Loucy (cell line): ENCODE results near the gene RARB.
A peak's percentile ranks its signal among the peaks of the same experiment; 100 is the strongest.

Source experiments
- H2AFZ ChIP-seq: fragments of 200-600 bp; sonication (generic); 2 replicates; pipeline ENCODE4 v1.6.0; 2016; ENCODE audit warnings: antibody characterized with exemption, mild to moderate bottlenecking, low read length, moderate library complexity
- H3F3A ChIP-seq: fragments of 200-600 bp; 2 replicates; pipeline ENCODE4 v1.6.0; 2016; ENCODE audit warnings: antibody characterized with exemption, low read depth, mild to moderate bottlenecking
- H3K27me3 ChIP-seq: fragments of 200-600 bp; sonication (generic); 2 replicates; pipeline ENCODE4 v1.6.1; 2014; ENCODE audit warnings: low read length, mild to moderate bottlenecking; ENCODE audit not compliant: insufficient read depth, poor library complexity, severe bottlenecking
- H3K36me3 ChIP-seq: fragments of 200-600 bp; sonication (generic); 2 replicates; pipeline ENCODE4 v1.6.1; 2016; ENCODE audit warnings: low read length; ENCODE audit not compliant: insufficient read depth
- H3K4me1 ChIP-seq: fragments of 200-600 bp; sonication (generic); 2 replicates; pipeline ENCODE4 v1.5.1; 2014; ENCODE audit warnings: low read length, mild to moderate bottlenecking; ENCODE audit not compliant: insufficient read depth, poor library complexity, severe bottlenecking
- H3K4me2 ChIP-seq: fragments of 200-600 bp; sonication (generic); 2 replicates; pipeline ENCODE4 v1.6.0; 2014; ENCODE audit warnings: antibody characterized with exemption, low read length, low read depth, mild to moderate bottlenecking; ENCODE audit not compliant: poor library complexity, severe bottlenecking
- H3K4me3 ChIP-seq: fragments of 200-600 bp; sonication (generic); 2 replicates; pipeline ENCODE4 v1.5.1; 2014; ENCODE audit warnings: low read length, mild to moderate bottlenecking, mixed read lengths; ENCODE audit not compliant: poor library complexity, severe bottlenecking
- H3K79me2 ChIP-seq: fragments of 200-600 bp; sonication (generic); 2 replicates; pipeline ENCODE4 v1.6.1; 2014; ENCODE audit warnings: low read length; ENCODE audit not compliant: insufficient read depth
- H3K9ac ChIP-seq: fragments of 200-600 bp; sonication (generic); 2 replicates; pipeline ENCODE4 v1.6.0; 2014; ENCODE audit warnings: mild to moderate bottlenecking, low read depth, low read length, moderate library complexity; ENCODE audit not compliant: poor library complexity, severe bottlenecking
- H3K9me2 ChIP-seq: fragments of 200-600 bp; sonication (generic); replicated peaks from 2 replicates; pipeline ENCODE4 v1.6.1; 2016; ENCODE audit warnings: low read depth, low read length, mixed read lengths
- H3K9me3 ChIP-seq: fragments of 200-600 bp; sonication (generic); 2 replicates; pipeline ENCODE4 v1.6.1; 2014; ENCODE audit warnings: mild to moderate bottlenecking, antibody characterized with exemption, low read length, low read depth; ENCODE audit not compliant: insufficient read depth
- H4K20me1 ChIP-seq: fragments of 200-600 bp; sonication (generic); 2 replicates; pipeline ENCODE4 v1.6.0; 2014; ENCODE audit warnings: antibody characterized with exemption, low read length, mild to moderate bottlenecking; ENCODE audit not compliant: insufficient read depth, poor library complexity, severe bottlenecking
- EZH2phosphoT487 ChIP-seq: fragments of 200-600 bp; IDR thresholded peaks from 2 replicates; pipeline ENCODE4 v1.6.1; 2018; ENCODE audit warnings: antibody characterized with exemption, mild to moderate bottlenecking, moderate library complexity, borderline replicate concordance
- TF ChIP-seq, protein P1 (sequence below): fragments of 200-600 bp; sonication (generic); conservative IDR thresholded peaks from 2 replicates; pipeline ENCODE4 v1.5.1; 2014; ENCODE audit warnings: mild to moderate bottlenecking, antibody characterized with exemption, low read length

RARB gene

DNA sequence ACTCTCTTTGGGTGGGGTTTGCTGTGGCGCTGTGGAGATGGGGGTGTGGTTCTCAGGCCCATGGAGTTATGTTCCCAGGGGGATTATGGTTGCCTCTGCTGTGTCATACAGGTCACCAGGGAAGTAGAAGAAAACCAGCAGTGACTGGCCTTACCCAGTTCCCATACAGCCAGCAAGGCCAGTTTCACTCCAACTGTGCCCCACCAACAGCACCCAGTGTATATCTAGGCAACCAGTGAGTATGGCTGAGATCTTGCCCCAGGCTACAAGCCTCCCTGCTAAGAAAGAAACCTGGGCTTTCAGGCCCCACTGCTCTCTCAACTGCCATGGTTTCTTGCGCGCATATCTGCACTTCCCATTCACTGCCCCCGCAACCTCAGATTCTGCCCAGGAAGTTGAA lies 31.4 kb upstream of the RARB start:
- Histone ChIP-seq H3K36me3 (no peaks in the 10 kb centered on the region), H3K9me2 (no peaks in the 10 kb centered on the region), H3F3A (no peaks in the 10 kb centered on the region), H4K20me1 (no peaks in the 10 kb centered on the region), H3K4me2 (no peak overlapping the region), H2AFZ (peak overlapping the region; percentile 76), H3K4me1 (peaks cover 8% of the 10 kb centered on the region), H3K9ac (no peak overlapping the region), H3K9me3 (no peaks in the 10 kb centered on the region), H3K79me2 (no peaks in the 10 kb centered on the region), H3K27me3 (no peaks in the 10 kb centered on the region), H3K4me3 (no peak overlapping the region)
- TF ChIP-seq, protein P1, sequence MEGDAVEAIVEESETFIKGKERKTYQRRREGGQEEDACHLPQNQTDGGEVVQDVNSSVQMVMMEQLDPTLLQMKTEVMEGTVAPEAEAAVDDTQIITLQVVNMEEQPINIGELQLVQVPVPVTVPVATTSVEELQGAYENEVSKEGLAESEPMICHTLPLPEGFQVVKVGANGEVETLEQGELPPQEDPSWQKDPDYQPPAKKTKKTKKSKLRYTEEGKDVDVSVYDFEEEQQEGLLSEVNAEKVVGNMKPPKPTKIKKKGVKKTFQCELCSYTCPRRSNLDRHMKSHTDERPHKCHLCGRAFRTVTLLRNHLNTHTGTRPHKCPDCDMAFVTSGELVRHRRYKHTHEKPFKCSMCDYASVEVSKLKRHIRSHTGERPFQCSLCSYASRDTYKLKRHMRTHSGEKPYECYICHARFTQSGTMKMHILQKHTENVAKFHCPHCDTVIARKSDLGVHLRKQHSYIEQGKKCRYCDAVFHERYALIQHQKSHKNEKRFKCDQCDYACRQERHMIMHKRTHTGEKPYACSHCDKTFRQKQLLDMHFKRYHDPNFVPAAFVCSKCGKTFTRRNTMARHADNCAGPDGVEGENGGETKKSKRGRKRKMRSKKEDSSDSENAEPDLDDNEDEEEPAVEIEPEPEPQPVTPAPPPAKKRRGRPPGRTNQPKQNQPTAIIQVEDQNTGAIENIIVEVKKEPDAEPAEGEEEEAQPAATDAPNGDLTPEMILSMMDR = no peak
- no peak for TF ChIP-seq EZH2phosphoT487

DNA sequence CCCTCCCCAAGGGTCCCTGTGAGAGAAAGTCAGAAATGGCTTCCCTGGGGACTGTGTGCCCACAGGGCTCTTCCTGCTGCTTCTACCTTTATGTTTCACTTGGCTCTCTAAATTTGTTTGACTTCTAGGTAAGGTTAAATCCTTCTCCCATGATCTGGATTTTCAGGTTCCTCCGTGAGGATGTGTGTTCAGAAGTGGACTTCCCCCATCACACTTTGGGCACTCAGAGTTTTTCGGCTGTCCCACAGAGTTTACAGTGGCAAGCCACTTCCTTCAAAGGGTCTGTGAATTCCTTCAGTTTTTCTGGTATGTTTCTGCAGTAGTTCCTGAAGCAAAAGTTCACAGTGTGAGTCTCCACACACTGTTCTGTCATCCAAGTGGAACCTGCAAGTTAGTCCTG lies 30.9 kb upstream of the RARB start:
- TF ChIP-seq EZH2phosphoT487 = no peak
- TF ChIP-seq, protein P1 = no peak
- H3K27me3 ChIP-seq = no peaks in the 10 kb centered on the region
- H3K4me3 ChIP-seq = no peak overlapping the region
- peak overlapping the region; percentile 76 for H2AFZ ChIP-seq
- peaks cover 8% of the 10 kb centered on the region for H3K4me1 ChIP-seq
- H3K9ac ChIP-seq = no peak overlapping the region
- H4K20me1 ChIP-seq = no peaks in the 10 kb centered on the region
- no peaks in the 10 kb centered on the region for H3K36me3 ChIP-seq
- H3K9me2 ChIP-seq = no peaks in the 10 kb centered on the region
- H3F3A ChIP-seq = no peaks in the 10 kb centered on the region
- no peaks in the 10 kb centered on the region for H3K9me3 ChIP-seq
- H3K79me2 ChIP-seq = no peaks in the 10 kb centered on the region
- no peak overlapping the region for H3K4me2 ChIP-seq

- H3K4me1 ChIP-seq = peaks cover 8% of the 10 kb centered on the region
- H2AFZ ChIP-seq = no peak overlapping the region
- H3K9ac ChIP-seq = no peak overlapping the region
- H3F3A ChIP-seq = no peaks in the 10 kb centered on the region
- no peaks in the 10 kb centered on the region for H3K36me3 ChIP-seq
- no peaks in the 10 kb centered on the region for H3K9me3 ChIP-seq
- no peak overlapping the region for H3K4me2 ChIP-seq
- no peaks in the 10 kb centered on the region for H4K20me1 ChIP-seq
- TF ChIP-seq EZH2phosphoT487 = no peak
- TF ChIP-seq, protein P1 = no peak
- H3K79me2 ChIP-seq = no peaks in the 10 kb centered on the region
- H3K4me3 ChIP-seq = no peak overlapping the region
- no peaks in the 10 kb centered on the region for H3K27me3 ChIP-seq
- H3K9me2 ChIP-seq = no peaks in the 10 kb centered on the region
Observed at GRCh38 chr3:25400587-25400986, 27.5 kb upstream of the RARB start.
